Coronary artery (tissue), 2 donors: ENCODE data around the gene ORC3.
"Not testable (repeated sequence)": the region's sequence is repeated elsewhere in the genome, so short reads cannot be mapped to it uniquely, and the experiment has no call there.

Source experiments
- DNase-seq: peaks from one replicate; pipeline ENCODE4 v3.0.0-alpha.2; 2017; ENCODE audit warnings: low spot score
- H3K27ac ChIP-seq, 2 donors: fragments of 200-600 bp; sonication (generic); one replicate each; pipeline ENCODE4 v1.5.1; 2016 to 2019
- H3K4me3 ChIP-seq: fragments of 200-600 bp; sonication (generic); 2 replicates; pipeline ENCODE4 v1.5.1; 2016; ENCODE audit warnings: mild to moderate bottlenecking, moderate library complexity
- TF ChIP-seq, protein P1 (sequence below): fragments of 200-600 bp; sonication (generic); IDR thresholded peaks from one replicate; pipeline ENCODE4 v1.5.1; 2019; ENCODE audit warnings: antibody characterized with exemption

Gene ORC3

DNA sequence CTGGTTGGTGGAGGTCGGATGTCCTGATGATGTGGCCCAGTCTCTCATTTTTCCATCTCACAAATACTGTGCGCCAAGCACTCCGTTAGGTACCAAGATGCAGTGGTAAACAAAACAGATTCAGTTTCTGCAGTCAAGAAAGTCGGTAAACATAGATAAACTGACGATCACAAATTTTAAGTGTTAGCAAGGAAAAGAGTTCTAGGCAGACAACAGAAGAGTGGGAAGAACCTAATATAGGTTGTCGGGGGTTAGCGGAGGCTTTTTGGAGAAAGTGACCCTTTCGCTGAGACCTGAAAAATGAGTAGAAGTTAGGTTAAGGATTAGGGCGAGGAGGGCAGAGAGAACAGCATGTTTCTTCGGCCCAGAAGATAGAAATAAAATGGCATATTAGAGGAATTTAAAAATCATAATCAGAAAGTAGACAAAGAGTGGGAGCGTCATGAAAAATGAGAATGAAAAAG is 514 bp downstream of the ORC3 start:
- Histone ChIP-seq H3K27ac (peak overlapping the region; percentile 44 to 85), H3K4me3 (peak overlapping the region; percentile 96)
- no peak for DNase-seq
- TF ChIP-seq, protein P1, sequence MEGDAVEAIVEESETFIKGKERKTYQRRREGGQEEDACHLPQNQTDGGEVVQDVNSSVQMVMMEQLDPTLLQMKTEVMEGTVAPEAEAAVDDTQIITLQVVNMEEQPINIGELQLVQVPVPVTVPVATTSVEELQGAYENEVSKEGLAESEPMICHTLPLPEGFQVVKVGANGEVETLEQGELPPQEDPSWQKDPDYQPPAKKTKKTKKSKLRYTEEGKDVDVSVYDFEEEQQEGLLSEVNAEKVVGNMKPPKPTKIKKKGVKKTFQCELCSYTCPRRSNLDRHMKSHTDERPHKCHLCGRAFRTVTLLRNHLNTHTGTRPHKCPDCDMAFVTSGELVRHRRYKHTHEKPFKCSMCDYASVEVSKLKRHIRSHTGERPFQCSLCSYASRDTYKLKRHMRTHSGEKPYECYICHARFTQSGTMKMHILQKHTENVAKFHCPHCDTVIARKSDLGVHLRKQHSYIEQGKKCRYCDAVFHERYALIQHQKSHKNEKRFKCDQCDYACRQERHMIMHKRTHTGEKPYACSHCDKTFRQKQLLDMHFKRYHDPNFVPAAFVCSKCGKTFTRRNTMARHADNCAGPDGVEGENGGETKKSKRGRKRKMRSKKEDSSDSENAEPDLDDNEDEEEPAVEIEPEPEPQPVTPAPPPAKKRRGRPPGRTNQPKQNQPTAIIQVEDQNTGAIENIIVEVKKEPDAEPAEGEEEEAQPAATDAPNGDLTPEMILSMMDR: no peak

DNA sequence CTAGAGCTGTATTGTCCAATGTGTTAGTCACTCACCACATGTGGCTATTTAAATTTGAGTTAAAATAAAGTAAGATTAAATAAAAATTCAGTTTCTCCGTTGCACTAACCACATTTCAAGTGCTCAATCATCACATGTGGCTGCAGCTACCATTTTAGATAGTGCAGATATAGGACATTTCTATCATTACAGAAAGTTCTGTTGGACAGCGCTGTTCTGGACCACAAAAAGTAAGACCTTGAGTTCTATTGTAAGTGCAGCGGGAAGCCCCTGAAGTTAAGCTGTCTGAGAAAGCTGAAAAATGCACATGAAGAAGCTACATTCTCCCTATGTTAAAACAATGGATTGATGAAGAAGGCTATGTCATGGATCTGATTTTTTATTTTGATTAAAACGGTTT is 1.1 kb downstream of the ORC3 start:
- TF ChIP-seq, protein P1: no peak
- H3K4me3 ChIP-seq: peak overlapping the region; percentile 96
- no peak for DNase-seq
- H3K27ac ChIP-seq: no peak overlapping the region

DNA sequence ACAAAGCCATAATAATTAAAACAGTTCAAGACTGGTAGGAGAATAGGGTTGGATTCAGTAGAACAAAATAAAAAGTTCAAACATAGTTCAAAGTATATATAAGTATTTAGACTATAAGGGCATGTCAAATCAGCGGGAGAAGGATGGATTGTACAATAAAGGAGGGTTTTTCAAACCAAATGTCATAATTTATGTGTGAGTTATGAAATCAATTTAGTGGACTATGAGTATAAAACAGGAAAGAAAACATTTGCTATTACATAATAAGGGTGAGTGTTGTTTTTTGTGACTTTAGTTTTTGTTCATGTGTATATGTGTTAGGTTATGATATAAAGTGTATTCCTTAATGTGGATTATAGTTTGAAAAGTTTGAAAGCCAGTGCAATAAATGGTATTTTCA is 10.6 kb downstream of the ORC3 start:
- no peak for DNase-seq
- TF ChIP-seq, protein P1: no peak
- Histone ChIP-seq H3K4me3 (no peak overlapping the region), H3K27ac (no peak overlapping the region)

DNA sequence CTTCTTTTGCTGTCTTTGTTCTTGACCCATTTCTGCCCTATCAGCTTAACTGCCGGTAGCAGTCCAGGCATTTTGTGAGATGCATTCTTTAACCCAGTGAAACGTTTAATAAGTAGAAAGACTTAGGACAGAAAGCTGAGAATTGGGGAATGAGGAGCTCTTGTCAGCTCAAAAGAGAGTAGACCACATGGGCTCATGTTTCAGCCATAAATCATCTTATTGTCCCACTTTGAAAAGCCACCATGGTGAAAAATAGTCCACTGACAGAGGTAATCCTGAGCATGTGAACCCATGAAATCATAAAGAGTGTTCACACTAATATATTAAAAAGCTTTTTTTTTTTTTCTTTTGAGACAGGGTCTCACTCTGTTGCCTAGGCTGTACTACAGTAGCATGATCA is 16.3 kb downstream of the ORC3 start:
- H3K27ac ChIP-seq: no peak overlapping the region
- TF ChIP-seq, protein P1: no peak
- no peak for DNase-seq
- no peak overlapping the region for H3K4me3 ChIP-seq

DNA sequence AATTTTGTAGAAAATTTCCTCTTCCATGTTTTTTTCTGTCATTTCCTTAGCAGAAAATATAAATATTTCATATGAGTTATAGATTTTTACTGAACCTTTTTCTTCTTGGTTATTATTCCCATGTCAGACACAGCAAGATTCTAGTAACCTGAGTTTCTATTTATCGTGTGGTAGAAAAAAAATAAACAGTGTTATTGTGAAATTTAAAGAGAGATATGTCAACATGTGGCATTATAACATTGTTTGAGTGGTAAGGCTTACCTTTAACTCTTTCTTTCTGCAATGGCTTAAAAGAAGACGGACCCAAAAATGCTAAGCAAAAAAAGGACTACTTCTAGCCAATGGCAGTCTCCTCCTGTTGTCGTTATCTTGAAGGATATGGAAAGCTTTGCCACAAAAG is 18.9 kb downstream of the ORC3 start:
- TF ChIP-seq, protein P1: no peak
- no peak for DNase-seq
- H3K27ac ChIP-seq: no peak overlapping the region
- no peak overlapping the region for H3K4me3 ChIP-seq

DNA sequence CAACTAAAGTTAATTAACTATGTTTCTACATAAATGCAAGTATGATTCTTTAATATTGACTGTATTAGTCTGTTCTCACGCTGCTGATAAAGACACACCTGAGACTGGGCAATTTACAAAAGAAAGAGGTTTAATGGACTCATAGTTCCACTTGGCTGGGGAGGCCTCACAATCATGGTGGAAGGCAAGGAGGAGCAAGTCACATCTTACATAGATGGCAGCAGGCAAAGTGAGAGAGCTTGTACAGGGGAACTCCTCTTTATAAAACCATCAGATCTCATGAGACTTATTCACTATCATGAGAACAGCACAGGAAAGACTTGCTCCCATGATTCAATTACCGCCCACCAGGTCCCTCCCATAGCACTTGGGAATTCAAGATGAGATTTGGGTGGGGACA is 23.1 kb downstream of the ORC3 start:
- DNase-seq, H3K4me3 ChIP-seq, H3K27ac ChIP-seq: not testable (repeated sequence)

DNA sequence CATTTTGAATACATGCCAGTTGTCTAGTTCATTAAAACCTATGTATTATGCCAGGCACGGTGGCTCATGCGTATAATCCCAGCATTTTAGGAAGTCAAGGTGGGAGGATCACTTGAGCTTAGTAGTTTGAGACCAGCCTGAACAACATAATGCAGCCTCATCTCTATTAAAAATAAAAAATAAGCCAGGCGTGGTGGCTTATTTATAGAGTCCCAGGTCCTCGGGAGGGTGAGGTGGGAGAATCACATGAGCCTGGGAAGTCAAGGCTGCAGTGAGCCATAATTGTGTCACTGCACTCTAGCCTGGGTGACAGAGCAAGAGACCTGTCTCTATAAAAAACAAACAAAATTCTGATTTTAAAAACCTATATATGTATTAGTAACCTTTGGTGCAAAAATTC is 27.5 kb downstream of the ORC3 start:
- no peak for DNase-seq
- TF ChIP-seq, protein P1: no peak
- no peak overlapping the region for H3K4me3 ChIP-seq
- no peak overlapping the region for H3K27ac ChIP-seq

DNA sequence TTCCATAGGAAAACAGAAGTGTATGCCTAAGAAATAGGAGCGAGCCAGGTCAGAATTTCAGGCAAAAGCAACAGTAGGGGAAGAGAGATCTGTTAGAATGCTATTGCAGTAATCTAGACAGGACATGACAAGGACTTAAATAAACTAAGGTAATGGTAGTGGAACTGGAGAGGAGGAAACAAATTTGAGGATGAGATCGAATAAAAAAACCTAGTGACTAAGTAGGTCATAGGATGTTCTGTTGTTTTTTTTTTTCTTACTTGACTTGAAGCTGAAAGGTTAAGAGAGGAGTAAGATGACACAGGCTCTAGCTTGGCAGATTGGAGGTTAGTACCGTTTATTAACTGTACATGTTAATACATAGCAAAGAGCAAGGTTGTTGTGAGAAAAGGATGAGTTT is 28.6 kb downstream of the ORC3 start:
- Histone ChIP-seq H3K4me3 (no peak overlapping the region), H3K27ac (no peak overlapping the region)
- DNase-seq: no peak
- TF ChIP-seq, protein P1: no peak
